Kidney epithelial cell (primary cell): ENCODE results near the gene FMNL2. TPM values are rescaled to one million over a fixed set of nuclear protein-coding genes. Genes with fewer than 3 reads are reported as not detected.
A peak's percentile ranks its signal among the peaks of the same experiment; 100 is the strongest.

Experiments used
- DNase-seq: peaks from one replicate; pipeline ENCODE4 v3.0.0-alpha.2; 2010; ENCODE audit warnings: low read depth
- H3K27me3 ChIP-seq: 2 replicates; pipeline ENCODE4 v1.6.0; 2011; ENCODE audit warnings: low read length; ENCODE audit not compliant: control insufficient read depth, insufficient read depth
- H3K36me3 ChIP-seq: 2 replicates; pipeline ENCODE4 v1.5.1; 2011; ENCODE audit warnings: low read length; ENCODE audit not compliant: control insufficient read depth, insufficient read depth
- H3K4me3 ChIP-seq: 2 replicates; pipeline ENCODE4 v1.5.1; 2011; ENCODE audit warnings: low read depth, mild to moderate bottlenecking, control low read depth, low read length
- CTCF ChIP-seq: IDR thresholded peaks from 2 replicates; pipeline ENCODE4 v1.5.1; 2011; ENCODE audit warnings: mild to moderate bottlenecking, moderate library complexity, low read length, control low read depth, inconsistent platforms; ENCODE audit not compliant: insufficient read depth, poor library complexity, severe bottlenecking
- total RNA-seq: library from RNA; depleted of rRNA; stranded (reverse); fragments of >200 nt; gene quantifications from 2 replicates; pipeline ENCODE4 v1.2.3, GENCODE V29; 2015

FMNL2 gene
- total RNA-seq: 65.0 and 68.0 TPM in 2 replicates

GRCh38 chr2:152335016-152335725, at the start of gene FMNL2:
Gene FMNL2 (plus strand): TSS chr2:152335174.
- TF ChIP-seq CTCF: no peak
- no peaks in the 10 kb centered on the region for H3K36me3 ChIP-seq
- no peak for DNase-seq
- H3K4me3 ChIP-seq: peak within 1 kb of the TSS; percentile 95
- H3K27me3 ChIP-seq: no peaks in the 10 kb centered on the region

- DNase-seq: no peak
- no peak for TF ChIP-seq CTCF
- Histone ChIP-seq H3K27me3 (no peaks in the 10 kb centered on the region), H3K4me3 (no peak overlapping the region), H3K36me3 (no peaks in the 10 kb centered on the region)
Observed at GRCh38 chr2:152292991-152293390, 42.0 kb upstream of the FMNL2 start.

GRCh38 chr2:152297715-152298114, 37.3 kb upstream of the FMNL2 start:
- no peak for DNase-seq
- no peak for TF ChIP-seq CTCF
- Histone ChIP-seq H3K36me3 (no peaks in the 10 kb centered on the region), H3K4me3 (no peak overlapping the region), H3K27me3 (no peaks in the 10 kb centered on the region)

GRCh38 chr2:152298754-152299153, 36.2 kb upstream of the FMNL2 start:
- Histone ChIP-seq H3K4me3 (no peak overlapping the region), H3K36me3 (no peaks in the 10 kb centered on the region), H3K27me3 (no peaks in the 10 kb centered on the region)
- DNase-seq: no peak
- TF ChIP-seq CTCF: no peak

- TF ChIP-seq CTCF: no peak
- H3K27me3 ChIP-seq: no peaks in the 10 kb centered on the region
- no peak for DNase-seq
Observed at GRCh38 chr2:152301131-152301530, 33.8 kb upstream of the FMNL2 start.

GRCh38 chr2:152303951-152304350, 31.0 kb upstream of the FMNL2 start:
- no peak for DNase-seq
- no peak for TF ChIP-seq CTCF
- H3K27me3 ChIP-seq: no peaks in the 10 kb centered on the region

More at GRCh38 chr2:152301131-152301530, 33.8 kb upstream of the FMNL2 start:
- H3K36me3 ChIP-seq: no peaks in the 10 kb centered on the region
- H3K4me3 ChIP-seq: no peak overlapping the region

More at GRCh38 chr2:152303951-152304350, 31.0 kb upstream of the FMNL2 start:
- Histone ChIP-seq H3K36me3 (no peaks in the 10 kb centered on the region), H3K4me3 (no peak overlapping the region)
